Measurements from ENCODE around the gene QDPR. TPM values are rescaled to one million over a fixed set of nuclear protein-coding genes. Genes with fewer than 3 reads are reported as not detected.

The QDPR gene
- total RNA-seq, 6 experiments from 2014 or later: 43.4 to 154 (median 81.5) TPM

GRCh38 chr4:17490575-17491059 lies 21.3 kb downstream of the QDPR start:
- TF ChIP-seq POLR2A (IDR thresholded peaks at IDR 0.05): no peak
- TF ChIP-seq, protein P1, sequence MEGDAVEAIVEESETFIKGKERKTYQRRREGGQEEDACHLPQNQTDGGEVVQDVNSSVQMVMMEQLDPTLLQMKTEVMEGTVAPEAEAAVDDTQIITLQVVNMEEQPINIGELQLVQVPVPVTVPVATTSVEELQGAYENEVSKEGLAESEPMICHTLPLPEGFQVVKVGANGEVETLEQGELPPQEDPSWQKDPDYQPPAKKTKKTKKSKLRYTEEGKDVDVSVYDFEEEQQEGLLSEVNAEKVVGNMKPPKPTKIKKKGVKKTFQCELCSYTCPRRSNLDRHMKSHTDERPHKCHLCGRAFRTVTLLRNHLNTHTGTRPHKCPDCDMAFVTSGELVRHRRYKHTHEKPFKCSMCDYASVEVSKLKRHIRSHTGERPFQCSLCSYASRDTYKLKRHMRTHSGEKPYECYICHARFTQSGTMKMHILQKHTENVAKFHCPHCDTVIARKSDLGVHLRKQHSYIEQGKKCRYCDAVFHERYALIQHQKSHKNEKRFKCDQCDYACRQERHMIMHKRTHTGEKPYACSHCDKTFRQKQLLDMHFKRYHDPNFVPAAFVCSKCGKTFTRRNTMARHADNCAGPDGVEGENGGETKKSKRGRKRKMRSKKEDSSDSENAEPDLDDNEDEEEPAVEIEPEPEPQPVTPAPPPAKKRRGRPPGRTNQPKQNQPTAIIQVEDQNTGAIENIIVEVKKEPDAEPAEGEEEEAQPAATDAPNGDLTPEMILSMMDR (IDR thresholded peaks at IDR 0.05): no peak
- Histone ChIP-seq H3K27me3 (no peaks in the 10 kb centered on the region), H3K4me1 (peaks cover 0 to 66% (median 29%) of the 10 kb centered on the region in 4 donors), H3K27ac (peak overlapping the region; percentile 52 to 93 (median 91)), H3K4me3 (peak overlapping the region in 1 of 3 donors; percentile 1), H3K36me3 (peaks cover 0 to 51% (median 25%) of the 10 kb centered on the region in 4 donors), H3K9me3 (no peaks in the 10 kb centered on the region)
- ATAC-seq (peak; percentile 81 to 91 (median 90)), DNase-seq (peak; percentile 61 to 93 (median 88))
- intact Hi-C loops (cut with DNase I): no loop called here
- WGBS (ENCODE audit: insufficient coverage, low coverage, low lambda C conversion rate, missing lambda C conversion rate): 46% methylated on average over 6 of the region's 6 CpGs

- peak overlapping the region in 2 of 3 donors; percentile 91 to 93 for H3K27ac ChIP-seq
- peaks cover 0 to 50% (median 24%) of the 10 kb centered on the region in 4 donors for H3K36me3 ChIP-seq
- WGBS (ENCODE audit: insufficient coverage, low coverage, low lambda C conversion rate, missing lambda C conversion rate): 26% methylated on average over 6 of the region's 8 CpGs
These were observed 22.2 kb downstream of the QDPR start for GRCh38 chr4:17489721-17490120.

GRCh38 chr4:17489123-17489522 lies 22.8 kb downstream of the QDPR start:
- Histone ChIP-seq H3K27me3 (no peaks in the 10 kb centered on the region), H3K9me3 (no peaks in the 10 kb centered on the region), H3K27ac (peak overlapping the region in 2 of 3 donors; percentile 91 to 93), H3K4me3 (no peak overlapping the region), H3K36me3 (peaks cover 0 to 45% (median 22%) of the 10 kb centered on the region in 4 donors), H3K4me1 (peaks cover 0 to 52% (median 25%) of the 10 kb centered on the region in 4 donors)
- ATAC-seq (no peak), DNase-seq (no peak)
- WGBS (ENCODE audit: insufficient coverage, low coverage, low lambda C conversion rate, missing lambda C conversion rate): 83% methylated on average over 5 of the region's 5 CpGs
- TF ChIP-seq POLR2A (IDR thresholded peaks at IDR 0.05): no peak
- TF ChIP-seq, protein P1 (IDR thresholded peaks at IDR 0.05): no peak
- intact Hi-C loops (cut with DNase I): no loop called here

More at GRCh38 chr4:17489721-17490120, 22.2 kb downstream of the QDPR start:
- intact Hi-C loops (cut with DNase I): no loop called here
- ATAC-seq: peak; percentile 79 to 87 (median 84)
- TF ChIP-seq, protein P1 (IDR thresholded peaks at IDR 0.05): no peak
- TF ChIP-seq POLR2A (IDR thresholded peaks at IDR 0.05): no peak
- Histone ChIP-seq H3K4me3 (no peak overlapping the region), H3K27me3 (no peaks in the 10 kb centered on the region), H3K9me3 (no peaks in the 10 kb centered on the region), H3K4me1 (peaks cover 0 to 58% (median 25%) of the 10 kb centered on the region in 4 donors)
- DNase-seq: peak; percentile 69 to 92 (median 87)

DNA sequence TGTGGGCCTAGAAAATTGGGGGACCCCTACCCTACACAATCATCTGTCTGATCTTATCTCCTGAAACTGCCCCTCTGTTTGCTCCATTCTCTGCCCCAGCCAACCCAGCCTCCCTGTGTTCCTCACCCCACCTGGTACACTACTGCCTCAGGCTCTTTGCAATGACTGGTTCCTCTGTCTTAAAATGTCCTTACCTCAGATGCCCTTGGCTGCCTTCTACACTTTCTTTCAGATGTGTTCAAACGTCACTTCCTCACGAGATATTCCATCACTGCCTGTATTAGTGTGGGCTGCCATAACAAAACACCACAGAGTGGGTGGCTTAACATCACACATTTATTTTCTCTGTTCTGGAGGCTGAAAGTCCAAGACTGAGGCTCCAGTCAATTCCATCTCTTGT lies 29.2 kb downstream of the QDPR start:
- Histone ChIP-seq H3K27me3 (no peaks in the 10 kb centered on the region), H3K4me1 (peaks cover 0 to 6% (median 0%) of the 10 kb centered on the region in 4 donors), H3K27ac (no peak overlapping the region), H3K36me3 (peaks cover 0 to 26% (median 14%) of the 10 kb centered on the region in 4 donors), H3K4me3 (no peak overlapping the region), H3K9me3 (no peaks in the 10 kb centered on the region)
- 83% methylated on average over 2 of the region's 2 CpGs for whole genome bisulfite sequencing (ENCODE audit: insufficient coverage, low coverage, low lambda C conversion rate, missing lambda C conversion rate)
- intact Hi-C loops (cut with DNase I): no loop called here
- DNase-seq (no peak), ATAC-seq (no peak)
- no peak for TF ChIP-seq POLR2A (IDR thresholded peaks at IDR 0.05)
- TF ChIP-seq, protein P1 (IDR thresholded peaks at IDR 0.05): no peak
